D341Med (cell line): Measurements from ENCODE around the gene ADGRA1.
"Not testable (repeated sequence)": the region's sequence is repeated elsewhere in the genome, so short reads cannot be mapped to it uniquely, and the experiment has no call there.

Source experiments
- DNase-seq: peaks from one replicate; pipeline ENCODE4 v3.0.0; 2012; ENCODE audit warnings: low spot score

The ADGRA1 gene

DNA sequence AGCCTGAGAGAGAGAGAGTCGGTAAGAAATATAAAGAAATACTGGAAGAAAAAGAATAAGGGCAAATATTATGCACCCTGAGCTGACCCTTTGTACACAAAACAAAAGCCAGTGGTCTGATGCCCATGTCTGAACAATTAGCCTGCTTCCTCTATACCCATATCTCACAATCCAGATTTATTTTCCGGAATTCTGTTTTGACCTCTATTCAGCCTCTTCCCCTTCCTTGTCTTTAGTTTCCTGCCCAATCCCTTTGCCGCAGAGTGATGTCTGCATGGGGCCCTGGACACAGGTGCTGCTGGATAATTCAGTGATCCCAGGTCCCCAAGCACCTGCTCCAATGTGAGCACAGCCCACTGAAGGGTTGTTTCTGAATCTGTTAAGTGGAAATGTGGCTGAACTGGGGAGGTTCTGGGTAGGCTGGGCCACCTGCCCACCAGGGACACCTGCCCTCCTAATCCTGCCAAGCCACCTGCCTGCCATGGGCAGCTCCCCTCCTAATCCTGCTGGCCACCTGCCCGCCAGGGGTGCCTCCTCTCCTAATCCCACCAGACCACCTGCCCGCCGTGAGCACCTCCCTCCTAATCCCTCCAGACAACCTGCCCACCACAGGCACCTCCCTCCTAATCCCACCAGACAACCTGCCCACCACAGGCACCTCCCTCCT, 23.0 kb downstream of the ADGRA1 start:
- DNase-seq = no peak

DNA sequence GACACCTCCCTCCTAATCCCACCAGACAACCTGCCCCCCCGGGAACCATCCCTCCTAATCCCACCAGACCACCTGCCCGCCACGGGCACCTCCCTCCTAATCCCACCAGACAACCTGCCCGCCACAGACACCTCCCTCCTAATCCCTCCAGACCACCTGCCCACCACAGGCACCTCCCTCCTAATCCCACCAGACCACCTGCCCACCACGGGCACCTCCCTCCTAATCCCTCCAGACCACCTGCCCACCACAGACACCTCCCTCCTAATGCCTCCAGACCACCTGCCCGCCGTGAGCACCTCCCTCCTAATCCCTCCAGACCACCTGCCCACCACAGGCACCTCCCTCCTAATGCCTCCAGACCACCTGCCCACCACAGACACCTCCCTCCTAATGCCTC, 23.9 kb downstream of the ADGRA1 start:
- DNase-seq = not testable (repeated sequence)

DNA sequence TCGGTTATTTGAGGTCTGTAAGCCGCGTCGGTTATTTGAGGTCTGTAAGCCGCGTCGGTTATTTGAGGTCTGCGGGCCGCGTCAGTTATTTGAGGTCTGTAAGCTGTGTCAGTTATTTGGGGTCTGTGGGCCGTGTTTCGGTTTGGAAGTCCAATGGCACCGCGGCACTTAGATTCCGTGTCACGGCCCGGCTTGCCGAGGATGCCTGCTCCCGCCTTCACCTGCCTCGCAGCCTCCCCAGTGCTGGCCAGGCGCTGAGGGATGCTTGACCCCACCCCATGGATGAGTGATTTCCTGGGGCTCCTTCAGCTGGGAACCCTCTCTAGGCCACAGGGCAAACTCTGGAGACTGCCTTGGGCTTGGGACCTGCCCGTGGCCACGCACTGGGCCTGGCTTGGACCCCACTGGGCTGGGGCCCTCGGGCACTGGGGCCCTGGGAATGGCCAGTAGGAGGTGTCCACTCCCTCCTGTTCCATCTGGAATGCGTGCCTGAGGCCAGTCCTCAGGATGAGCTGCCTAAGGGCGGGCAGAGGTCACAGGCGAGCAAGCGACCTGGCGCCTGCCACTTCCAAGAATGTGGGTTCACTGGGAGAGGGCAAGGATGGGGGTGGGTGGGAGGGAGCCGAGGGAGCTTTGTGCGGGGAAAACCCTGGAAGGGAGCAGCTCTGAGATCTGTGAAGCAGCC, 25.6 kb downstream of the ADGRA1 start:
- no peak for DNase-seq

DNA sequence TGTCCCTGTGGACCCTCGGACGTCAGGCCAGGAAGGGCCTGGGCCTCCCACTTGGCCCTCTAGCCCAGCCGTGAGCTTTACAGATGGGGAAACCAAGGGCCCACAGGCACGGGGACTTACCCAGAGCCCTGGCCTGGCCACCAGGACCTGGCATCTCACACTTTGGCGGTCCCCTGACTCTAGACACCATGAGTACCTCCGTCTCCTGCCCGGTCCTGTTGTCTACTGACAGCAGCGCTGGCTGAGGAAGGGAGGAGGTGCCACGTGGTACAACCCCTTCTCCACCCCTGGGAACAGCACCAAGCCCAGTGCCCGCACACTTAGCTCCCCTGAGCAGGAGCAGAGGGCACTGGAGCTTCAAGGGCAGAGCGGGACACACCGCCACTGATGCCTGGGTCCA, 26.1 kb downstream of the ADGRA1 start:
- DNase-seq = no peak

DNA sequence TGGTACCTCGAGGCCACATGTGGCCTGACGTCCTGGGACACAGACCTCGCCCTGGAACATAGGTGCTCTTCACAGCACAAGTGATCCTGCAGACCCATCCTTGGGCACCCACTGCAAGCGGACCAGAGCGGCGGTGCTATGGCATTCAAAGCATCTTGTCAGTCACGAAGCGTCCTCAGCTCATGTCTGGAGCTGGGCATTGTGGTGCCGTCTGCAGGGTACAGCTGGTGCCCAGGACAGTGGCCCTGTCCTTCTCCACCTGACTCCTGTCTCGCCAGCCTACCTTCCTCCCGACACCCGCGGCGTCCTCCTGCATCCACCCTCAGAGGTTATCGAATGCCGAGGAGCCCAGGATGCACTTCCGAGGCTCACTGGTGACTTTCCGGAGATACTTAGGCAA, 26.5 kb downstream of the ADGRA1 start:
- no peak for DNase-seq

DNA sequence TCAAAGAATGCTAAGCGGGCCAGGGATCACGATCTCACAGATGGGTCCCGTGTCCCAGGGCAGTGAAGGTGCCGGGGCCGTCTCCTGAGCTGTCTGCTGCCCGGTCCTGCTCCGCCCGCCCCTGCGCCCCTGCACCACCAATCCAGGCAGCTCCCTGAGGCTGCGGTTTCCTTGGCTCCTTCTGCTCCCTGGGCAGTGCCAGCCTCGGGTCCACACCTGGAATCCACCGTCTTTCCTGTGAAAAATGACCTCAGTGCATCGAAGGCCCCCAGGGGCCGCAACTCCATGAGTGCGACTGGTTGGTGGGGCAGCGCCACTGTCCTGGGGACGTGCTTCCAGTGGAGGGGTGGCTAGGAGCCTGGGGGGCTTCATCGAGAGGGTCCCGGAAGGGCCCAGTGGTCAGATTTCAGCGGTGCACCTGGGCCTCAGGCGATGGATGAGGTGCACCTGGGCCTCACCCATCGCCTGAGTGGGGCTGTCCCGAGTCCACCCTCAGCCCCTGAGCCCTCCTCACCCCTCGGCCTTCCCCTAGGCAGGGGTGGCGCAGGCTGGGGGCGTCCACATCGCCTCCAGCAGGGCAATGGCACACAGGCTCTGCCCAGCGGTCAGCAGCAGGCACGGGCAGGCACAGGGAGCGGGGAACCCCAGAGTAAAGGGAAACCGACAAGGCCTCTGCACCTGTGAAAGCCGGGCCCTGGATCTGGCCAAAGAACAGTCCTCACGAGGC, 27.2 kb downstream of the ADGRA1 start:
- DNase-seq = no peak

DNA sequence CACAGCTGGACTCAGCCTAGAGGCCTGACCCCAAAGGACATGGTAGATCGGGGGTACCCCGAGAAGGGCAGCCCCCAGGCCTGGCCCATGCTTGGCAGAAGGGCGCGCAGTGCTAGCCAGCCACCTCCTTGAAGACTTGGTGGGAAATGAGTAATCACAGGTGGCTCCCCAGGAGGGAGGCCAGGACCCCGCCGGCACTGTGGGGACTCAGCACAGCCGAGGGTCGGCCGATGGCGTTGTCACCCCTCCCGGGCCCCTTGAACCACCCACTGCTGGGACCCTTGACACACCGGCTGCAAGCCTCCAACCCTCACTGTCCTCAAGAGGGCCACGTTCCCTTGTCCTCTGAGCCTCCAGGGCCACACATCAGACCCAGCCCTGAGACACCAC, 27.7 kb downstream of the ADGRA1 start:
- DNase-seq = no peak

DNA sequence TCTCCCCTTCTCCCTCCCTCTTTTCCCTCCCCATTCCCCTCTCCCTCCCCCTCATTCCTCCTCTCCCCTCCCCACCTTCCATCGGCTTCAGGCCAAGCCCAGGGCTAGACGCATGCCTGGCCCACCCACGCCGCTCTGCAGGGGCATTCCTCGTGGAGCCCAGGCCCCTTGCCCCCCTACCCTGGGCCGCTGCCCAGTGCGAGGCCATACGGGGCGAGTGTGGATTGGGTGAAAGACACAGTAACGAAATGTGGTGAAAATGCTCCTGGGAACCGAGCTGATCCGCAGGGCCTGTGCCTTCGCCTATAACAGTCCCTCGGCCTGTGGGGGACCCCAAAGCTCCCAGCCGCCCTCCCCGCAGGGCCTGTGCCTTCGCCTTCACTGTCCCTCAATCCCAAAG, 28.3 kb downstream of the ADGRA1 start:
- DNase-seq = no peak

DNA sequence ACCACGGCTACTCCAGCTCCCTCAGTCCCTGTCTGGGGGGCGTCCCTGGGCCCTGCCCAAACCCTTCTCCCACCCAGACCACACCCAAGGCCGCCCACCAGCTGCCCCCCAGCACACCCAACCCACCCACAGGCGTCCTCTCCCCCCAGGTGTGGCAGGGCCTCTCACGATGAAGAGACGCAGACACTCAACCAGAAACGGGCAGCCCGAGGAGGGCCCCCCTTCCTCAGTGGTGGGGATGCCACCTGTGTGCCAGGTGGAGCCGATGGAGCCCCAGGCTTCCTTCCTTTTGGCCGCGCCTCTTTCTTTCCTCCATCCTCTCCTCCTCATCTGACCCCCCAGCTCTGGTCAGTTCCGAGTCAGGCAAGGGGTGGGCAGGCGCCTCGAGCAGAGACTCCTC, 28.7 kb downstream of the ADGRA1 start:
- DNase-seq = no peak

DNA sequence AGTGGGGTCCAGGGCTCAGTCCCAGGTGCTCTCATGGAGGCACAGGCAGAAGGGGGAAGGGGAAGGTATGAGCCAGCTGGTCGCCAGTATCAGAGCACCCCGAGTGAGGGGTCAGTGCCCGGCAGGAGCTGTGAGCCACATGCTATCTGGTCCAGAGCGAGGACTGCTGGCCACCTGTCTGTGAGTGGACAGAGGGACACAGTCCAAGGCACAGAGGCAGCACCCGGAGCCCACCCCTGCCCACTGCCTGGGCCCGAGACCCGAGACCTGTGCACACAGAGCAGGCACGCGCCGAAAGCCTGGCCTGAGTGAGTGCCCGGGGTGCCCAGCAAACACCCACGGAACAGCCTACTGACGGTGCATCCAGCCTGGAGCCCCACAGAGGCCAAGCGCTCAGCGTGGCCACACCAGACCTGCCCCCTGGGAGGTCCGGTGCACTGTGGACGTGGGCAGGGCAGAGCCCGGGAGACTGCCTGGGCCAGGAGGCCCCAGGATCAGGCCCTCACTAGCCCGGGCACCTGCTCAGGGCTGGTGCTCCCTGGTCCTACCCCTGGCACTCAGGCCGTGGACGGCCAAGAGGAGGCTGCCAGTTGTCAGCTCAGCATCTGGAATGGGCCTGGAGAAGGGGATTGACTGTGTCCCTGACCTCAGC, 29.4 kb downstream of the ADGRA1 start:
- no peak for DNase-seq

DNA sequence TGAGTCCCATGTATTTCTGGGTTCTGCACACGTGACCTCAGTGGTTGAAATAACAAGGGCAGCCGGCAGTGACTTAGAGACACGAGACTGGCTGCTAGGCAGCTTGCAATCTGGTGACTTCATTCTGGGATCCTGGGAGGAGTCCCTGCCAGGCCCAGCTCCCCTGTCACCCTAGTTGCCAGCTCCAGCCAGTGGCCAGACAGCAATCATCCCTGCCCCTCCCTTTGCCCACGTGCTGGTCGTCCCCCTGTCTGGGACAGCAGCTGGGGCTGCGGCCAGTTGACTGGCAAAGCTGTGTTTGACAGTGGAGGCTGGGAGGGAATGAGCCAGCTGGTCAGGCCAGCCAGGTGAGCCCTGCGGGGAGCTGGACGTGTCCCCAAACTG, 30.0 kb downstream of the ADGRA1 start:
- DNase-seq = no peak

DNA sequence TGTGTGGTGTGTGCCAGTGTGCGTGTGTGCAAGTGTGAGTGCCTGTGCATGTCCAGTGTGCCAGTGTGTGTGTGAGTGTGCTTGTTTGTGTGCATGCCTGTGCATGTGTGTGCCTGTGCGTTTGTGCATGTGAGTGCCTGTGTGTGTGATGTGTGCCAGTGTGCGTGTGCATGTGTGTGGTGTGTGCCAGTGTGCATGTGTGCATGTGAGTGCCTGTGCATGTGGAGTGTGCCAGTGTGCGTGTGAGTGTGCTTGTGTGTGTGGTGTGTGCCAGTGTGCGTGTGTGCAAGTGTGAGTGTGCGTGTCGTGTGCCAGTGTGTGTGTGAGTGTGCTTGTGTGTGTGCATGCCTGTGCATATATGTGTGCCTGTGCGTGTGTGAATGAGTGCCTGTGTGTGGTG, 33.8 kb downstream of the ADGRA1 start:
- DNase-seq = no peak

DNA sequence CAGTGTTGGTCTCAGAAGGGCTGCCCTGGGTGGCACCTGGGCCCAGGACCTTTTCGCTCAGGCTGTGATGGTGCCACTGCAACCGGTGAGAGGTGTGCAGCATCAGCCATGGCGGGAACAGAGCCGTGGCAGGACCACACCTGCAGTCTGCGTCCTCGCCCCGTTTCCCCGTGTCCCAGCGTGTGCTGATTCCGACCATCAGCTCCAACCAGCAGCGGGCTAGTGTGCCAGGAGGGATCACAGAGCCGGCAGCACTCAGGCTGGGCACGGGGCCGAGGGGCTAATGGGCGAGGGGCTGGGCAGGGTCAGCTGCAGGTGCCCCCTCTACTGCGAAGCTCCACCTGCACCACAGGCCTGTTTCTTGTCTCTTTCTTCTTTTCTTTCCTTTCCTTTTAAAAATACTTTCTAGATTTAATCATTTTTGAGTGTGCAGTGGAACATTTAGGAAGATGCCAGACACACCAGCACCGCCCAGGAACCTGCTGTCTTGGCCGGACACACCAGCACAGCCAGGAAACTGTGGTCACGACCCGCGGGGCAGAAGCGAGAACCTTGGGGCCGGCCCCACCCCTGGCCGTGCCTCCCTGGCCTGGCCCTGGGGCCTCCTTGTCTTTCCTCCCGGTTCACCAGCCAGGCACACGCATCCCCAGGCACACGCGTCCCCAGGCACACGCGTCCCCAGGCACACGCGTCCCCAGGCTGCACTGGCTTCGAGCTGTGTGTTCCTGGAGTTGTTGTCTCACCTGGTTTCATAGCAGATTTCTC, 34.6 kb downstream of the ADGRA1 start:
- DNase-seq = no peak

DNA sequence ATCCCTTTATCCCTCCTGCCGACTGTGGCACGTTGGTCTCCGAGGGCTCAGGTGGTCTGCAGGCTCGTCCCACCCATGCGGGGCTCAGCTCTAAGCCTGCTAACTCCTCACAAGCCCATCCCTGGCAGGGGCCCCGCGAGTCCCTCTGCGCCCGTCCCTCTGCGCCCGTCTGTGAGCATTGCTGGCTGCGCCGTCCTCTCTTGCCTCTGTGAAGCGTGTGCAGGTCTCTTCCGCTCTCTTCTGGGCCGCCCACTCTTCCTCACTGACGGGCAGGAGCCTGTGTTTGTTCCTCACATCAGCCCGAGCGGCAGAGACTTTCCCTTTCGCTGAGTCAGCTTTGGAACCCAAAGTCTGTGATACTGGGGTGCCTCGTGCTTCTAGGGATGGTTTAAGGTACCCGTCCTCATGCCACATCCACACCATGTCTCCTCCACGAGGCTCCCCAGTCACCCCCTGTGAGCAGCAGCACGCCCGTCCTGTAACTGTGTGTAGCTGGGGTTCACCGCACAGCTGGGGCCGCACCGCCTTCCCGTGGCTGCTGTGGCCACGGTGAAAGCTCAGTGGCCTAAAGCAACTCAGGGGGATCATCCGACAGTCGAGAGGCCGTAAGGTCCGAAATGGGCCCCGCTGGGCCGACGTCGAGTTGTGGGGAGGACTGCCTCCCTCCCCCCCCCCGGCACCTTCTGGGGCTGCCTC, 35.5 kb downstream of the ADGRA1 start:
- no peak for DNase-seq

DNA sequence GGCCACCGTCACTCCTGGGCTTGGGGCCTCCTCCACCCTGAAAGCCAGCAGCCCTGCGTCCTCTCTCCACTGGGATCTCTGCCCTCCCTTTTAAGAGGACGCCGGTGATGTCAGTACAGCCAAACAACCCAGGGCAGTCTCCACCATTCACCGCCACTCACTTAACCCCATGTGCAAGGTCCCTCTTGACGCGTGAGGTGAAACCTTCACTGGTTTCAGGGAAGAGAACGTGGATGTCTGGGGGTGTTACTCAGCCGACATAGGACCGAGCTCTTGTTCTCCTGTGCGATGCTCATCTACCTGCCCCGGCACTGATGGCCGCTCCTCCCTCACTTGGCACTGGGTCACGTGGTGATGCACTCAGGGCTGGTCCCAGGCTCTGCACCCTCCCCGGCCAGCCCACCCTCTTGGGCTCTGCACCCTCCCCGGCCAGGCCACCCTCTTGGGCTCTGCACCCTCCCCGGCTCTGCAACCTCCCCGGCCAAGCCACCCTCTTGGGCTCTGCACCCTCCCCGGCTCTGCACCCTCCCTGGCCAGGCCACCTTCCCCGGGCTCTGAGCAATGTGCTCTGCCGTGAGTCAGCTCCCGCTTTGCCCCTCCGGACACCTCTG, 36.1 kb downstream of the ADGRA1 start:
- no peak for DNase-seq

DNA sequence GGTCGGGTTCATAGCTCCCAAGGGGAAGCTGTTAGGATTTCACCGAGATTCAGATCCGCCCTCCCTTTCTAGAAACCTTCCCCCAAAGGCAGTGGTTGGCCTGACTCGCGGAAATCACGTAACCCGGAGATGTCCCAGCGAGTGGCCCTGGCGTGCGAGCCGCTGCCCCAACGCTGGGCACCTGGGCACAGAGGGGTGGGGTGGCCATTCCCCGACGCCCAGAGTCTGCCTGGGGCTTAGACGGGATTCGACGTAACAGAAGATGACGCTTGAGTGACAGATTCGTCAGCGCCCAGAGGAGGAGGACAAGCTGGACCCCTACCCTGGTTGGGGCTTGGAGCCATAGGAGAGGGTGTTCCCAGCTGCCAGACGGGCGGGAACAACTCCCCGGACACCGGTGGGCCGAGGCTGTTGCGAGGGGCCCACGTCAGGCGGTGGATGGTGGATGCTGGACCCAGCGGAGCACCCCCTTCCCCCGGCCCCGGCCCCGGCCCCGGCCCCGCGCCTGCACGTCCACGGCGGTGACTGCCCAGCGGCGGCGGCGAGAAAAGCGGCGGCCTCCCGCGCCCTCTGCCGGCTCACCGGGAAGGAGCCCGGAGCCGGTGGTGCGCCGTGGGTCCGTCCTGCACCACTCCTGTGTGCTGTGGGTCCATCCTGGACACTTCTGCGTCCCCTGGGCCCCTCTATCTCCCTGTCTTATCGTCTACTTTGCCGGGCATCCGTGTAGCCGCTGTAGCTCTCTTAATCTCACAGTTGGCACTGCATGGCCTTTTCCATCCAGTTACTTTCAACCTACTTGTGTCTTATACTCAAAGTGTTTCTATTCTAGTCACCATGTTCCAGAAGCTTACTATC, 36.9 kb downstream of the ADGRA1 start:
- DNase-seq = peak; percentile 76

DNA sequence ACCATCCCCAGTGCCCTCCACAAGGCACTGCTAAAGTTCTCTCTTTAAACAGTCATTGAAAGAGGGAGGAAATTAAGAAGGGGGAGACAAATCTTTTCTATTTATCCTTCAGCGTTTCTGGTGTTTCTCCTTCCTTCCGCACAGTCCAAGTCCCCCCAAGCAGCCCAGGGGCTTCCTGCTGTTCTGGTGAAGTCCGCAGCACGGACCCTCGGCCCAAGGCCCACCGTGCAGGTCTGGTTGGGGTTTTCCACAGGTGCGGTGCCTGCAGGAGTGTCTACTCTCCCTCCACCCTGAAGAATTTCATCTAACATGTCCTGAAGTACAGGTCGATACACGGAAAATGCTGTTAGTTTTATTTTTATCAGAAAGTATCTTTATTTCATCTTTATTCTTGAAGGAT, 38.2 kb downstream of the ADGRA1 start:
- no peak for DNase-seq

DNA sequence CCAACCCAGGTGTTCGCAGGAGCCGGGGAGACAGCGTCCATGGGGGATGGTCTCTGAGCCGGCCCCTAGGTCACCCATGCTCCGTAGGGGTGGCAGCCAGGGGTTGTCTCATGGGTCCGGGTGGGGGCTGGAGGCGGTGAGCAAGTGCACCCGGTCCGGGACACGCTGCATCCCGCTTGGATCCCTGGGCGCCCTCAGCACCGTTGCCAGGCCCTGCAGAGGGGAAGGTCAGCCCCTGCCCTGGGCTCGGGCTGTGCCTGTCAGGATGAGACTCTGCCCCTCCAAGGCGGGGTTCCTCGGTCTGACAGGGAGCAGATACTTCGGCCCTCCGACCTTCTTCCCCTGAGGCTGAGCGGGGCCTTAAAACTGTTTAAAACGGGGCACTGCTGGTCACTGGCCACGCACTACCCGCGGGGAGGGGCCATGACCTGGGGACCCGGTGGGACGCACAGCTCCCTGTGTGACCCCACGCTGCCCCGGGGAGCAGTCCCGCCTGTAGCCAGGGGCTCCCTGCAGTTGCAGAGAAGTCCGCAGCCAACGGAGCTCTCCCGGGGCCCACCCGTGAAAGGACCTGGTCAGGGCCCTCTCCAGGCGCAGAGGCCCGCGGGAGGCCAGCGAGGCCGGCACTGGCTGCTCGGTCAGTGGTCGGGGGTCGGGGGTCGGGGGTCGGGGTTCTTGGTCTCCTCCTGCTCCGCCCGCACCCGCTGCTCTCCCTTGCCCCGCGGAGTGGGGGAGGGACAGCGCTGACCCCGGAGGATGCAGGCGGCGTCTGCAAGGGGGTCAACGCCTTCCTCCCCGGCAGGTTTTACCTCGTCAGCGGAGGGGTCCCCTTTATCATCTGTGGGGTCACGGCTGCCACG, 38.9 kb downstream of the ADGRA1 start:
- no peak for DNase-seq
